ENCODE results near the gene ARHGAP23.

Gene ARHGAP23

GRCh38 chr17:38536661-38537060, 108.4 kb downstream of the ARHGAP23 start:
- no peaks in the 10 kb centered on the region for H3K36me3 ChIP-seq (ENCODE audit: control insufficient read depth, insufficient read depth, low read length)
- H3K4me1 ChIP-seq (ENCODE audit: control insufficient read depth, insufficient read depth, low read length, poor library complexity, severe bottlenecking), result no peaks in the 10 kb centered on the region
- H3K27ac ChIP-seq (ENCODE audit: insufficient read depth, low read length, poor library complexity, severe bottlenecking), result no peak overlapping the region
- H3K4me3 ChIP-seq (ENCODE audit: insufficient read depth, low read depth, low read length, poor library complexity, severe bottlenecking), result no peak overlapping the region
- DNase-seq, result no peak
- H3K27me3 ChIP-seq (replicated peaks; ENCODE audit: control insufficient read depth, insufficient read depth, low read length, poor library complexity, severe bottlenecking), result no peaks in the 10 kb centered on the region
- H3K9me3 ChIP-seq (ENCODE audit: control insufficient read depth, low read length), result no peaks in the 10 kb centered on the region

GRCh38 chr17:38538906-38539305, 110.6 kb downstream of the ARHGAP23 start:
- DNase-seq, result no peak
- no peaks in the 10 kb centered on the region for H3K4me1 ChIP-seq (ENCODE audit: control insufficient read depth, insufficient read depth, low read length, poor library complexity, severe bottlenecking)
- H3K9me3 ChIP-seq (ENCODE audit: control insufficient read depth, low read length), result no peaks in the 10 kb centered on the region
- H3K27ac ChIP-seq (ENCODE audit: insufficient read depth, low read length, poor library complexity, severe bottlenecking), result no peak overlapping the region
- H3K27me3 ChIP-seq (replicated peaks; ENCODE audit: control insufficient read depth, insufficient read depth, low read length, poor library complexity, severe bottlenecking), result peaks cover 5% of the 10 kb centered on the region
- no peak overlapping the region for H3K4me3 ChIP-seq (ENCODE audit: insufficient read depth, low read depth, low read length, poor library complexity, severe bottlenecking)
- no peaks in the 10 kb centered on the region for H3K36me3 ChIP-seq (ENCODE audit: control insufficient read depth, insufficient read depth, low read length)

- Histone ChIP-seq H3K4me1 (ENCODE audit: control insufficient read depth, insufficient read depth, low read length, poor library complexity, severe bottlenecking) (no peaks in the 10 kb centered on the region), H3K9me3 (ENCODE audit: control insufficient read depth, low read length) (no peaks in the 10 kb centered on the region), H3K27me3 (replicated peaks; ENCODE audit: control insufficient read depth, insufficient read depth, low read length, poor library complexity, severe bottlenecking) (peaks cover 5% of the 10 kb centered on the region), H3K36me3 (ENCODE audit: control insufficient read depth, insufficient read depth, low read length) (no peaks in the 10 kb centered on the region), H3K4me3 (ENCODE audit: insufficient read depth, low read depth, low read length, poor library complexity, severe bottlenecking) (no peak overlapping the region), H3K27ac (ENCODE audit: insufficient read depth, low read length, poor library complexity, severe bottlenecking) (no peak overlapping the region)
- no peak for DNase-seq
Observed at GRCh38 chr17:38539386-38539785, 111.1 kb downstream of the ARHGAP23 start.

GRCh38 chr17:38540514-38541045, 112.3 kb downstream of the ARHGAP23 start:
- no peak overlapping the region for H3K27ac ChIP-seq (ENCODE audit: insufficient read depth, low read length, poor library complexity, severe bottlenecking)
- no peaks in the 10 kb centered on the region for H3K4me1 ChIP-seq (ENCODE audit: control insufficient read depth, insufficient read depth, low read length, poor library complexity, severe bottlenecking)
- no peaks in the 10 kb centered on the region for H3K36me3 ChIP-seq (ENCODE audit: control insufficient read depth, insufficient read depth, low read length)
- DNase-seq, result no peak
- no peak overlapping the region for H3K4me3 ChIP-seq (ENCODE audit: insufficient read depth, low read depth, low read length, poor library complexity, severe bottlenecking)
- peaks cover 5% of the 10 kb centered on the region for H3K27me3 ChIP-seq (replicated peaks; ENCODE audit: control insufficient read depth, insufficient read depth, low read length, poor library complexity, severe bottlenecking)
- no peaks in the 10 kb centered on the region for H3K9me3 ChIP-seq (ENCODE audit: control insufficient read depth, low read length)

GRCh38 chr17:38541281-38541680, 113.0 kb downstream of the ARHGAP23 start:
- Histone ChIP-seq H3K27me3 (replicated peaks; ENCODE audit: control insufficient read depth, insufficient read depth, low read length, poor library complexity, severe bottlenecking) (peaks cover 5% of the 10 kb centered on the region), H3K4me3 (ENCODE audit: insufficient read depth, low read depth, low read length, poor library complexity, severe bottlenecking) (no peak overlapping the region), H3K9me3 (ENCODE audit: control insufficient read depth, low read length) (no peaks in the 10 kb centered on the region), H3K27ac (ENCODE audit: insufficient read depth, low read length, poor library complexity, severe bottlenecking) (no peak overlapping the region), H3K36me3 (ENCODE audit: control insufficient read depth, insufficient read depth, low read length) (no peaks in the 10 kb centered on the region), H3K4me1 (ENCODE audit: control insufficient read depth, insufficient read depth, low read length, poor library complexity, severe bottlenecking) (no peaks in the 10 kb centered on the region)
- DNase-seq, result no peak

- no peaks in the 10 kb centered on the region for H3K4me1 ChIP-seq (ENCODE audit: control insufficient read depth, insufficient read depth, low read length, poor library complexity, severe bottlenecking)
- no peak for DNase-seq
- peaks cover 5% of the 10 kb centered on the region for H3K27me3 ChIP-seq (replicated peaks; ENCODE audit: control insufficient read depth, insufficient read depth, low read length, poor library complexity, severe bottlenecking)
- no peaks in the 10 kb centered on the region for H3K36me3 ChIP-seq (ENCODE audit: control insufficient read depth, insufficient read depth, low read length)
- H3K4me3 ChIP-seq (ENCODE audit: insufficient read depth, low read depth, low read length, poor library complexity, severe bottlenecking), result no peak overlapping the region
- H3K27ac ChIP-seq (ENCODE audit: insufficient read depth, low read length, poor library complexity, severe bottlenecking), result no peak overlapping the region
- H3K9me3 ChIP-seq (ENCODE audit: control insufficient read depth, low read length), result no peaks in the 10 kb centered on the region
Observed at GRCh38 chr17:38542286-38542685, 114.0 kb downstream of the ARHGAP23 start.

GRCh38 chr17:38543403-38544174, 115.3 kb downstream of the ARHGAP23 start:
- no peaks in the 10 kb centered on the region for H3K9me3 ChIP-seq (ENCODE audit: control insufficient read depth, low read length)

GRCh38 chr17:38544175-38544838, 116.0 kb downstream of the ARHGAP23 start:
- no peak for DNase-seq
- Histone ChIP-seq H3K4me3 (ENCODE audit: insufficient read depth, low read depth, low read length, poor library complexity, severe bottlenecking) (no peak overlapping the region), H3K9me3 (ENCODE audit: control insufficient read depth, low read length) (no peaks in the 10 kb centered on the region), H3K27ac (ENCODE audit: insufficient read depth, low read length, poor library complexity, severe bottlenecking) (no peak overlapping the region), H3K36me3 (ENCODE audit: control insufficient read depth, insufficient read depth, low read length) (no peaks in the 10 kb centered on the region), H3K4me1 (ENCODE audit: control insufficient read depth, insufficient read depth, low read length, poor library complexity, severe bottlenecking) (no peaks in the 10 kb centered on the region), H3K27me3 (replicated peaks; ENCODE audit: control insufficient read depth, insufficient read depth, low read length, poor library complexity, severe bottlenecking) (peaks cover 5% of the 10 kb centered on the region)

More at GRCh38 chr17:38543403-38544174, 115.3 kb downstream of the ARHGAP23 start:
- Histone ChIP-seq H3K4me3 (ENCODE audit: insufficient read depth, low read depth, low read length, poor library complexity, severe bottlenecking) (no peak overlapping the region), H3K36me3 (ENCODE audit: control insufficient read depth, insufficient read depth, low read length) (no peaks in the 10 kb centered on the region), H3K4me1 (ENCODE audit: control insufficient read depth, insufficient read depth, low read length, poor library complexity, severe bottlenecking) (no peaks in the 10 kb centered on the region), H3K27ac (ENCODE audit: insufficient read depth, low read length, poor library complexity, severe bottlenecking) (no peak overlapping the region), H3K27me3 (replicated peaks; ENCODE audit: control insufficient read depth, insufficient read depth, low read length, poor library complexity, severe bottlenecking) (peaks cover 5% of the 10 kb centered on the region)
- DNase-seq, result no peak

- Histone ChIP-seq H3K4me3 (ENCODE audit: insufficient read depth, low read depth, low read length, poor library complexity, severe bottlenecking) (no peak overlapping the region), H3K4me1 (ENCODE audit: control insufficient read depth, insufficient read depth, low read length, poor library complexity, severe bottlenecking) (no peaks in the 10 kb centered on the region), H3K9me3 (ENCODE audit: control insufficient read depth, low read length) (no peaks in the 10 kb centered on the region), H3K36me3 (ENCODE audit: control insufficient read depth, insufficient read depth, low read length) (no peaks in the 10 kb centered on the region), H3K27ac (ENCODE audit: insufficient read depth, low read length, poor library complexity, severe bottlenecking) (no peak overlapping the region), H3K27me3 (replicated peaks; ENCODE audit: control insufficient read depth, insufficient read depth, low read length, poor library complexity, severe bottlenecking) (peaks cover 5% of the 10 kb centered on the region)
- DNase-seq, result no peak
Observed at GRCh38 chr17:38544839-38545209, 116.6 kb downstream of the ARHGAP23 start.

- no peak for DNase-seq
- peaks cover 5% of the 10 kb centered on the region for H3K27me3 ChIP-seq (replicated peaks; ENCODE audit: control insufficient read depth, insufficient read depth, low read length, poor library complexity, severe bottlenecking)
- H3K36me3 ChIP-seq (ENCODE audit: control insufficient read depth, insufficient read depth, low read length), result no peaks in the 10 kb centered on the region
- no peak overlapping the region for H3K4me3 ChIP-seq (ENCODE audit: insufficient read depth, low read depth, low read length, poor library complexity, severe bottlenecking)
- H3K4me1 ChIP-seq (ENCODE audit: control insufficient read depth, insufficient read depth, low read length, poor library complexity, severe bottlenecking), result no peaks in the 10 kb centered on the region
- no peaks in the 10 kb centered on the region for H3K9me3 ChIP-seq (ENCODE audit: control insufficient read depth, low read length)
- H3K27ac ChIP-seq (ENCODE audit: insufficient read depth, low read length, poor library complexity, severe bottlenecking), result no peak overlapping the region
Observed at GRCh38 chr17:38545531-38546225, 117.4 kb downstream of the ARHGAP23 start.

All from effector memory CD4-positive, alpha-beta T cell (primary cell).